ENCODE results near the gene TMOD4. TPM values are rescaled to one million over a fixed set of nuclear protein-coding genes. Genes with fewer than 3 reads are reported as not detected.

TMOD4 gene
- total and polyA plus RNA-seq, 9 of the 15 experiments (the other 6 are each of a cell fraction or from before 2014, with no cell fraction given) = 0.18 to 1.8 (median 1.1) TPM; not detected in 1

GRCh38 chr1:151146412-151147131, 29.2 kb downstream of the TMOD4 start, which contains the start of gene SEMA6C (continued):
- TF ChIP-seq, protein P1, sequence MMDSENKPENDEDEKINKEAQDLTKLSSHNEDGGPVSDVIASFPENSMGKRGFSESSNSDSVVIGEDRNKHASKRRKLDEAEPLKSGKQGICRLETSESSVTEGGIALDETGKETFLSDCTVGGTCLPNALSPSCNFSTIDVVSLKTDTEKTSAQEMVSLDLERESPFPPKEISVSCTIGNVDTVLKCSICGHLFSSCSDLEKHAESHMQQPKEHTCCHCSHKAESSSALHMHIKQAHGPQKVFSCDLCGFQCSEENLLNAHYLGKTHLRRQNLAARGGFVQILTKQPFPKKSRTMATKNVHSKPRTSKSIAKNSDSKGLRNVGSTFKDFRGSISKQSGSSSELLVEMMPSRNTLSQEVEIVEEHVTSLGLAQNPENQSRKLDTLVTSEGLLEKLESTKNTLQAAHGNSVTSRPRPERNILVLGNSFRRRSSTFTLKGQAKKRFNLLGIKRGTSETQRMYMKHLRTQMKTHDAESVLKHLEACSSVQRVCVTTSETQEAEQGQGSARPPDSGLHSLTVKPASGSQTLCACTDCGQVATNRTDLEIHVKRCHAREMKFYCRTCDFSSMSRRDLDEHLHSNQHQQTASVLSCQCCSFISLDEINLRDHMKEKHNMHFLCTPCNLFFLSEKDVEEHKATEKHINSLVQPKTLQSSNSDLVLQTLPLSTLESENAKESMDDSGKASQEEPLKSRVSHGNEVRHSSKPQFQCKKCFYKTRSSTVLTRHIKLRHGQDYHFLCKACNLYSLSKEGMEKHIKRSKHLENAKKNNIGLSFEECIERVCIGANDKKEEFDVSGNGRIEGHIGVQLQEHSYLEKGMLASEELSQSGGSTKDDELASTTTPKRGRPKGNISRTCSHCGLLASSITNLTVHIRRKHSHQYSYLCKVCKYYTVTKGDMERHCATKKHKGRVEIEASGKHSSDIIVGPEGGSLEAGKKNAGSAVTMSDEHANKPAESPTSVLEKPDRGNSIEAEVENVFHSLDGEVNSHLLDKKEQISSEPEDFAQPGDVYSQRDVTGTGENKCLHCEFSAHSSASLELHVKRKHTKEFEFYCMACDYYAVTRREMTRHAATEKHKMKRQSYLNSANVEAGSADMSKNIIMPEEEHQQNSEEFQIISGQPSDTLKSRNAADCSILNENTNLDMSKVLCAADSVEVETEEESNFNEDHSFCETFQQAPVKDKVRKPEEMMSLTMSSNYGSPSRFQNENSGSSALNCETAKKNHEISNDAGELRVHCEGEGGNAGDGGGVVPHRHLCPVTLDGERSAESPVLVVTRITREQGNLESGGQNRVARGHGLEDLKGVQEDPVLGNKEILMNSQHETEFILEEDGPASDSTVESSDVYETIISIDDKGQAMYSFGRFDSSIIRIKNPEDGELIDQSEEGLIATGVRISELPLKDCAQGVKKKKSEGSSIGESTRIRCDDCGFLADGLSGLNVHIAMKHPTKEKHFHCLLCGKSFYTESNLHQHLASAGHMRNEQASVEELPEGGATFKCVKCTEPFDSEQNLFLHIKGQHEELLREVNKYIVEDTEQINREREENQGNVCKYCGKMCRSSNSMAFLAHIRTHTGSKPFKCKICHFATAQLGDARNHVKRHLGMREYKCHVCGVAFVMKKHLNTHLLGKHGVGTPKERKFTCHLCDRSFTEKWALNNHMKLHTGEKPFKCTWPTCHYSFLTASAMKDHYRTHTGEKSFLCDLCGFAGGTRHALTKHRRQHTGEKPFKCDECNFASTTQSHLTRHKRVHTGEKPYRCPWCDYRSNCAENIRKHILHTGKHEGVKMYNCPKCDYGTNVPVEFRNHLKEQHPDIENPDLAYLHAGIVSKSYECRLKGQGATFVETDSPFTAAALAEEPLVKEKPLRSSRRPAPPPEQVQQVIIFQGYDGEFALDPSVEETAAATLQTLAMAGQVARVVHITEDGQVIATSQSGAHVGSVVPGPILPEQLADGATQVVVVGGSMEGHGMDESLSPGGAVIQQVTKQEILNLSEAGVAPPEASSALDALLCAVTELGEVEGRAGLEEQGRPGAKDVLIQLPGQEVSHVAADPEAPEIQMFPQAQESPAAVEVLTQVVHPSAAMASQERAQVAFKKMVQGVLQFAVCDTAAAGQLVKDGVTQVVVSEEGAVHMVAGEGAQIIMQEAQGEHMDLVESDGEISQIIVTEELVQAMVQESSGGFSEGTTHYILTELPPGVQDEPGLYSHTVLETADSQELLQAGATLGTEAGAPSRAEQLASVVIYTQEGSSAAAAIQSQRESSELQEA (IDR thresholded peaks at IDR 0.05; ENCODE audit: low read depth) = no peak
- TF ChIP-seq RAD51 (IDR thresholded peaks at IDR 0.05; ENCODE audit: borderline replicate concordance, low read depth) = no peak
- no peak for TF ChIP-seq ZNF184 (CRISPR knock-in tag; IDR thresholded peaks at IDR 0.05)
- TF ChIP-seq, protein P2, sequence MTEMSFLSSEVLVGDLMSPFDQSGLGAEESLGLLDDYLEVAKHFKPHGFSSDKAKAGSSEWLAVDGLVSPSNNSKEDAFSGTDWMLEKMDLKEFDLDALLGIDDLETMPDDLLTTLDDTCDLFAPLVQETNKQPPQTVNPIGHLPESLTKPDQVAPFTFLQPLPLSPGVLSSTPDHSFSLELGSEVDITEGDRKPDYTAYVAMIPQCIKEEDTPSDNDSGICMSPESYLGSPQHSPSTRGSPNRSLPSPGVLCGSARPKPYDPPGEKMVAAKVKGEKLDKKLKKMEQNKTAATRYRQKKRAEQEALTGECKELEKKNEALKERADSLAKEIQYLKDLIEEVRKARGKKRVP (CRISPR knock-in tag; IDR thresholded peaks at IDR 0.05) = no peak
- peak; percentile 71 for TF ChIP-seq RB1 (IDR thresholded peaks at IDR 0.05; ENCODE audit: low read depth)
- peak; percentile 98 for TF ChIP-seq ZNF263 (CRISPR knock-in tag; IDR thresholded peaks at IDR 0.05; ENCODE audit: borderline replicate concordance)
- TF ChIP-seq CAMTA2 (CRISPR knock-in tag; conservative IDR thresholded peaks at IDR 0.05) = no peak
- TF ChIP-seq NFIX (CRISPR knock-in tag; IDR thresholded peaks at IDR 0.05; ENCODE audit: low read depth) = no peak
- TF ChIP-seq ARHGAP35 (IDR thresholded peaks at IDR 0.05; ENCODE audit: partially characterized antibody) = no peak
- TF ChIP-seq POLR2H (tag; IDR thresholded peaks at IDR 0.05; ENCODE audit: low read depth) = no peak
- TF ChIP-seq CC2D1A (IDR thresholded peaks at IDR 0.05) = no peak
- TF ChIP-seq HLTF (IDR thresholded peaks at IDR 0.05) = no peak
- TF ChIP-seq RFX5 (IDR thresholded peaks at IDR 0.05; ENCODE audit: low read depth, low read length) = no peak
- TF ChIP-seq ARNT (IDR thresholded peaks at IDR 0.05) = no peak
- TF ChIP-seq ZEB2 (IDR thresholded peaks at IDR 0.05) = no peak
- TF ChIP-seq JUNB (CRISPR knock-in tag; conservative IDR thresholded peaks at IDR 0.05) = no peak
- no peak; the same call in 1 of the 2 replicates for TF ChIP-seq ZNF232 (CRISPR knock-in tag; IDR thresholded peaks at IDR 0.05)
- no peak for TF ChIP-seq SMC3 (conservative IDR thresholded peaks at IDR 0.05; ENCODE audit: insufficient read depth, low read depth, low read length)
- TF ChIP-seq PURB (CRISPR knock-in tag; IDR thresholded peaks at IDR 0.05; ENCODE audit: low read depth) = no peak
- no peak for TF ChIP-seq FOXM1 (IDR thresholded peaks at IDR 0.05; ENCODE audit: low read depth)
- no peak for TF ChIP-seq FOXM1 (CRISPR knock-in tag; IDR thresholded peaks at IDR 0.05; ENCODE audit: low read depth)
